K562 (cell line): Measurements from ENCODE around the gene FYTTD1. TPM values are rescaled to one million over a fixed set of nuclear protein-coding genes. Genes with fewer than 3 reads are reported as not detected.

ENCODE experiments used
- CHD7 ChIP-seq: fragments of 200-600 bp; sonication (generic); IDR thresholded peaks from one replicate; pipeline ENCODE4 v1.6.1; 2012; ENCODE audit warnings: mild to moderate bottlenecking, low read depth, low read length, inconsistent platforms
- DLX4 ChIP-seq: fragments of 250-450 bp; sonication (Bioruptor Pico); IDR thresholded peaks from 2 replicates; pipeline ENCODE4 v1.6.1; 2021; ENCODE audit warnings: mild to moderate bottlenecking
- EP300 ChIP-seq: IDR thresholded peaks from 2 replicates; pipeline ENCODE4 v1.6.1; 2012; ENCODE audit warnings: low read length, improper control_type of control experiment
- ESRRB ChIP-seq: fragments of 250-450 bp; sonication (Bioruptor Pico); IDR thresholded peaks from 2 replicates; pipeline ENCODE4 v1.5.0; 2020; ENCODE audit warnings: mild to moderate bottlenecking, moderate library complexity, borderline replicate concordance
- HDAC2 ChIP-seq: fragments of 450-650 bp; IDR thresholded peaks from 2 replicates; pipeline ENCODE4 v1.6.1; 2016; ENCODE audit warnings: mild to moderate bottlenecking
- HDGF ChIP-seq: fragments of 450-650 bp; IDR thresholded peaks from 2 replicates; pipeline ENCODE4 v1.6.1; 2016
- IFI16 ChIP-seq: fragments of 250-450 bp; sonication (Bioruptor Pico); IDR thresholded peaks from 2 replicates; pipeline ENCODE4 v2.1.2; 2022; ENCODE audit warnings: mild to moderate bottlenecking, inconsistent platforms
- NKRF ChIP-seq: fragments of 450-650 bp; IDR thresholded peaks from 2 replicates; pipeline ENCODE4 v1.6.1; 2016; ENCODE audit warnings: borderline replicate concordance
- RBM22 ChIP-seq: fragments of 200-400 bp; formaldehyde crosslinking; IDR thresholded peaks from 2 replicates; pipeline ENCODE4 v1.6.1; 2018; ENCODE audit warnings: low read length, low read depth; ENCODE audit not compliant: poor library complexity, severe bottlenecking
- SMARCA5 ChIP-seq: fragments of 450-650 bp; IDR thresholded peaks from 2 replicates; pipeline ENCODE4 v1.6.1; 2016
- SREBF2 ChIP-seq: sonication (generic); formaldehyde crosslinking; IDR thresholded peaks from 2 replicates; pipeline ENCODE4 v1.4.0; 2020; ENCODE audit warnings: mild to moderate bottlenecking, missing genetic modification reagents
- ZBED1 ChIP-seq: IDR thresholded peaks from 2 replicates; pipeline ENCODE4 v1.6.1; 2014
- ZBTB49 ChIP-seq: sonication (generic); formaldehyde crosslinking; IDR thresholded peaks from 2 replicates; pipeline ENCODE4 v1.8.0; 2022; ENCODE audit warnings: missing genetic modification reagents, mild to moderate bottlenecking, borderline replicate concordance
- ZSCAN32 ChIP-seq: fragments of 450-650 bp; formaldehyde crosslinking; IDR thresholded peaks from 2 replicates; pipeline ENCODE4 v1.4.0; 2020; ENCODE audit warnings: mild to moderate bottlenecking, moderate library complexity
- polyA plus RNA-seq, 8 experiments: library from polyadenylated mRNA; depleted of rRNA in 4 of 8; stranded (reverse) in 5 of 8; unstranded in 3 of 8; fragments of >200 nt; fragmentation: Nextera tagmentation in 2 of 8; fragmentation: Illumina TruSeq in 1 of 8; extraction: Ambion mirVana in 2 of 8; extraction: Trizol in 1 of 8; gene quantifications; 2 replicates each; pipeline versions ENCODE4 v1.2.1 to v1.2.3, GENCODE V29; 2011 to 2014; ENCODE audit warnings: inconsistent platforms in 1 of 8, missing spikeins in 1 of 8
- total RNA-seq, 7 experiments: library from RNA; depleted of rRNA in 6 of 7; stranded (reverse); fragments of >200 nt in 6 of 7; fragmentation: Illumina TruSeq in 2 of 7; extraction: Trizol in 2 of 7; gene quantifications; 2 replicates each; pipeline versions ENCODE4 v1.2.1 to v1.2.3, GENCODE V29; 2011 to 2021; ENCODE audit warnings: low replicate concordance in 1 of 7

FYTTD1 gene
- total and polyA plus RNA-seq, 9 of the 15 experiments (the other 6 are each of a cell fraction or from before 2014, with no cell fraction given), result 35.7 to 106 (median 76.3) TPM

GRCh38 chr3:197737319-197737649 is 12.4 kb upstream of the FYTTD1 start (continued):
- TF ChIP-seq CHD7, result no peak
- no peak for TF ChIP-seq IFI16 (CRISPR knock-in tag)
- no peak for TF ChIP-seq ZSCAN32 (CRISPR knock-in tag)
- no peak for TF ChIP-seq HDGF
- peak; percentile 50; the same call in 1 of the 2 replicates for TF ChIP-seq ESRRB (CRISPR knock-in tag)
- TF ChIP-seq HDAC2, result 0 out of 2 replicates have a peak, but pooled peaks have one; percentile 52
- TF ChIP-seq RBM22, result no peak
- no peak for TF ChIP-seq DLX4 (CRISPR knock-in tag)
- TF ChIP-seq SMARCA5, result no peak
- no peak for TF ChIP-seq ZBED1
- no peak for TF ChIP-seq SREBF2 (CRISPR knock-in tag)
- peak; percentile 79; the same call in 1 of the 2 replicates for TF ChIP-seq NKRF
- no peak for TF ChIP-seq ZBTB49 (CRISPR knock-in tag)
- TF ChIP-seq EP300, result no peak
